ENCODE measurements around the gene LBHD2.
A peak's percentile ranks its signal among the peaks of the same experiment; 100 is the strongest.

DNA sequence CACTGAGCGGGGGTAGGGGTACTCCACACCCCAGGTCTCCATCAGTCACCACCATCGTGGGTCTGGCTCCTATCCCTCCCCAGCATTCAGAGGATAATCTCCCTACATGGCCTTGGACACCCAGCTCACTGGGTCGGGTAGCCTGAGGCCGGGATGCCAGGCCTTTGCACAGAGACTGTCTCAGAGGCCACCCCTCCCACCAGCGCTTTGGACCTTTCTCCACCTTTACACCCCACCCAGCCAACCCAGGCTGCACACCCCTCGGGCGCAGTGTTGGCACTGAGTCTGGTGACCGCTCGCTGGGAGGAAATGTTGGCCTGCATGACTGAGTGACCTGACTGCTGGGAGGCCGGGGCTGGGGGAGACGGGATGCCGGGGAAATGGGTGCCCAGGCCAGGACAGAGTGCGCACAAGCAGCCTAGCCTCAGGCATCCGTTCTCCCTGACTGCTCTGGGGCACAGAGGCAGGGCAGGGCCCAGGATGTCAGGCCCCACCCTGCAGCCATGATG, 10.6 kb upstream of the LBHD2 start:
- TF ChIP-seq CTCF (IDR thresholded peaks at IDR 0.05) (no peak), POLR2A (IDR thresholded peaks at IDR 0.05) (peak in 1 of 3 donors; percentile 1)
